Mesothelial cell of epicardium (in vitro differentiated cells): Measurements from ENCODE around the gene FOXN1. TPM values are rescaled to one million over a fixed set of nuclear protein-coding genes. Genes with fewer than 3 reads are reported as not detected.

Experiments
- DNase-seq, 2 experiments: peaks; one replicate each; pipeline ENCODE4 v3.0.0; 2021; ENCODE audit warnings: low spot score in 2 of 2; ENCODE audit not compliant: unreplicated experiment in 2 of 2
- H3K27ac Mint-ChIP-seq: 2 replicates; pipeline ENCODE4 v1.8.0; 2021; ENCODE audit warnings: mixed read lengths
- H3K27me3 Mint-ChIP-seq: 2 replicates; pipeline ENCODE4 v1.8.0; 2021; ENCODE audit warnings: low read depth, mixed read lengths
- H3K36me3 Mint-ChIP-seq: 2 replicates; pipeline ENCODE4 v1.8.0; 2021; ENCODE audit warnings: mixed read lengths
- H3K4me1 Mint-ChIP-seq: 2 replicates; pipeline ENCODE4 v1.8.0; 2021; ENCODE audit warnings: mixed read lengths
- H3K4me3 Mint-ChIP-seq: 2 replicates; pipeline ENCODE4 v1.8.0; 2021; ENCODE audit warnings: mild to moderate bottlenecking, moderate library complexity, mixed read lengths
- H3K9me3 Mint-ChIP-seq: 2 replicates; pipeline ENCODE4 v1.8.0; 2021; ENCODE audit warnings: mixed read lengths
- CTCF ChIP-seq: fragments of 200-600 bp; sonication (generic); IDR thresholded peaks from one replicate; pipeline ENCODE4 v1.5.0; 2021; ENCODE audit warnings: antibody characterized with exemption; ENCODE audit not compliant: unreplicated experiment
- total RNA-seq: library from RNA; stranded (reverse); gene quantifications from 3 replicates; pipeline ENCODE4 v1.2.1, GENCODE V29; 2021

FOXN1 gene
- total RNA-seq, 1 donor from 2014 or later, result 0.34 TPM

GRCh38 chr17:28499684-28500357 is 6.3 kb upstream of the FOXN1 start:
- H3K4me1 Mint-ChIP-seq, result peaks cover 21% of the 10 kb centered on the region
- no peak overlapping the region for H3K27ac Mint-ChIP-seq
- H3K27me3 Mint-ChIP-seq, result no peaks in the 10 kb centered on the region
- H3K4me3 Mint-ChIP-seq, result no peak overlapping the region
- H3K9me3 Mint-ChIP-seq, result no peaks in the 10 kb centered on the region
- no peak for TF ChIP-seq CTCF
- no peak for DNase-seq
- no peaks in the 10 kb centered on the region for H3K36me3 Mint-ChIP-seq

GRCh38 chr17:28500712-28501379 is 5.3 kb upstream of the FOXN1 start:
- H3K27me3 Mint-ChIP-seq, result no peaks in the 10 kb centered on the region
- no peaks in the 10 kb centered on the region for H3K9me3 Mint-ChIP-seq
- H3K36me3 Mint-ChIP-seq, result no peaks in the 10 kb centered on the region
- TF ChIP-seq CTCF, result no peak
- no peak overlapping the region for H3K27ac Mint-ChIP-seq
- no peak overlapping the region for H3K4me3 Mint-ChIP-seq
- peaks cover 24% of the 10 kb centered on the region for H3K4me1 Mint-ChIP-seq
- DNase-seq, result no peak

GRCh38 chr17:28501421-28502284 is 4.5 kb upstream of the FOXN1 start:
- peaks cover 26% of the 10 kb centered on the region for H3K4me1 Mint-ChIP-seq
- H3K9me3 Mint-ChIP-seq, result no peaks in the 10 kb centered on the region
- no peaks in the 10 kb centered on the region for H3K36me3 Mint-ChIP-seq
- H3K4me3 Mint-ChIP-seq, result no peak overlapping the region
- no peak for TF ChIP-seq CTCF
- H3K27me3 Mint-ChIP-seq, result no peaks in the 10 kb centered on the region
- no peak overlapping the region for H3K27ac Mint-ChIP-seq
- DNase-seq, result no peak

- H3K27me3 Mint-ChIP-seq, result peaks cover 3% of the 10 kb centered on the region
These were observed 2.7 kb upstream of the FOXN1 start for GRCh38 chr17:28503420-28503819.

More at GRCh38 chr17:28503420-28503819, 2.7 kb upstream of the FOXN1 start:
- TF ChIP-seq CTCF, result no peak
- no peaks in the 10 kb centered on the region for H3K36me3 Mint-ChIP-seq
- no peak overlapping the region for H3K4me3 Mint-ChIP-seq
- peaks cover 24% of the 10 kb centered on the region for H3K4me1 Mint-ChIP-seq
- no peaks in the 10 kb centered on the region for H3K9me3 Mint-ChIP-seq
- no peak for DNase-seq
- H3K27ac Mint-ChIP-seq, result no peak overlapping the region
